Hindlimb muscle (tissue), 1 donor: ENCODE results near the gene OXT. TPM values are rescaled to one million over a fixed set of nuclear protein-coding genes. Genes with fewer than 3 reads are reported as not detected.

ENCODE experiments used
- DNase-seq: peaks from one replicate; pipeline ENCODE4 v3.0.0-alpha.2; 2013
- polyA plus RNA-seq: library from polyadenylated mRNA; unstranded; fragments of 120-200 nt; gene quantifications from one replicate; pipeline ENCODE4 v1.2.1, GENCODE V29; 2013; ENCODE audit not compliant: insufficient read length

OXT gene
- polyA plus RNA-seq, 1 donor = 0.50 TPM

DNA sequence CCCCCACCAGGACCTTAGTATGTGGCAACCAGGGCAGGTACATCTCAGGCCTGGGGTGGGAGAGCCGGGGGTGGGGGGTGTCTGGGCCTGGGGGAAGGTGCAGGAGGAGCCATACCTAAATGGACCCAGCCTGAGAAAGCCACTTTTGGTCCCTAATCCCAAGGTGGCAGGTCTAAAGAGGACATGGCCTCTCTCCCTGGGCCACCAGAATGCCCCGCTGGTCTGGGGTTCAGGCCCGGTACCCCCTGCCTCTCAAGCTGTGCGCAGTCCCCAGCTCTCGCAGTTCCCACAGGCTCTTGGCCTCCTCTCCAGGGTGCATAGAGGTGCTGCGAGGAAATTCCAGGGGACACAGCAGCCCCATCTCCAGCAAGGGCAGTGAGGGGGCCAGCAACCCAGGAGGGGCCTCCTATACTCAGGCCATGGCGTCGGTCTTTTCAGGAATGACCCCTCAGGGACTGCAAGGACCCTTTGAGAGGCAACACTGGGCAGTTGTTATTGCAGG lies 14.2 kb downstream of the OXT start:
- no peak for DNase-seq

DNA sequence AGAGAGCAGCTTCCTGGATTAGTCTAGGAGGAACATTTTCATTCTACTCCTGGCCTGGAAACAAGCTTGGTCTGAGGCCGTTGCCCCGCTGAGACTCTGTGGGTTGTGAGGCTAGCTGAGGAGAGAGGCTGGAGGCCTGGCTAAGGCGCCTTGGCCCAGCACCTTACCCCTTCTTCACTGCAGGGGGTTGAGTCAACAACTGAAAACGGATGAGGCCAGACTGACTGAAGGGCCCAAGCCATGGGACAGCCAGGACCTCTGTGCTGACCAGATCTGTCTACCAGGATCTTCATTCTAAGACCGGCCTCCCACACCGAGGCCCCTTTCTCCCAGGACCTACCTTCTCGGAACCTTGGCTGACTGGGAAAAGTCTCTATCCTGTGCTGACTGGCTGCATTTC lies 16.6 kb downstream of the OXT start:
- DNase-seq = no peak

DNA sequence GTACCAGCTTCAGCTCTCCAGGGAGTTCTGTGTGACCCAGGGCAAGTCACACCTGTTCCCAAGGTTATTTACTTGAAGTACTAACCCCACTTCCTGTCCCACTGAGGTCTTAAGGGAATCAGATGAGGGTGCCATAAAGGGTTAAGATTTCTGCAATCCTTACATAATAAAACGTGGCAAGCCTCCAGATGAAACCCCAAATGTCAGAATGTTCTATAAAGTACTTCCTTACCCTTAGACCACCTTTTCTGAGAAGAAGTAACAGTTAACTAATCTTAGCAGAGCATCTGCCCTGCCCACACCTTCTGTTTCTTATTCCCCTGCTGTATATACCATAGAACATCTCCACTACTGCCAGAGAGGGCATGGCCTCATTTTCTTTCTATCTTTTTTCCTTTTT lies 19.1 kb downstream of the OXT start:
- no peak for DNase-seq

DNA sequence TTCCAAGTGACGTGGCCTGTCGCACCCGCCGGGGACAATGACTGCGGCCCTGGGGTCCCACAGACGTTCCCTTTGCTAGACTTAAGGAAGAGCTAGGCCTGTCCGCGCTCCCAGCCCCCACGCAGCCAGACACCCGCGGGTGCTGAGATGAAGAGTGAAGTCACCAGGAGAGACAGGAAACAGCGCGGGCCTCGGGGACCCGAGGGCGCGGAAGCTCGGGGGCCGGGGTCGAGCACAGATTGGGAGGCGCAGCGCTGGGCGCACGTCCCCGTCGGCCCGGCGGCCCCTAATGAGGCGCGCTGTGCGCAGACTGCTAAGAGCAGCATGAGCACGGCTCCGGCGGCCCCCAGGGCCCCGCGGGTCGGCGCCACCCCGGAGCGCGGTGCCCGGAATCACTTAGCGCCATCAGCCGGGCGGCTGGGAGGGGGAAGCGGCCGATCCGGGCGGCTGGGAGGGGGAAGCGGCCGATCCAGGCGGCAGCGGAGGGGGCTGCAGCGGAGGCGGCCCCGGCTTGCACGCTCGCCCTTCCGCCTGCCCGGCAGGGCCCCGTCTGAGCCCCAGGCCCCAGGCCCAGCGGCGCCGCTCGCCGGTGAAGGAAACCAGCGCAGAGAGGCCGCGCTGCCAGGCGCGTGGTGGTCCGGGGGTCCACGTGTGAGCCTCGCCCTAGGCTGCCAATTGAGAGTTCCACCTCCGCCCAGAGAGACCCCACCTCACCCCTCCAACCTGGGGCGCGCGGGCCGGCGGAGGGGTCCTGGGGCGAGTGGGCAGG lies 21.4 kb downstream of the OXT start:
- DNase-seq = peak; percentile 61

DNA sequence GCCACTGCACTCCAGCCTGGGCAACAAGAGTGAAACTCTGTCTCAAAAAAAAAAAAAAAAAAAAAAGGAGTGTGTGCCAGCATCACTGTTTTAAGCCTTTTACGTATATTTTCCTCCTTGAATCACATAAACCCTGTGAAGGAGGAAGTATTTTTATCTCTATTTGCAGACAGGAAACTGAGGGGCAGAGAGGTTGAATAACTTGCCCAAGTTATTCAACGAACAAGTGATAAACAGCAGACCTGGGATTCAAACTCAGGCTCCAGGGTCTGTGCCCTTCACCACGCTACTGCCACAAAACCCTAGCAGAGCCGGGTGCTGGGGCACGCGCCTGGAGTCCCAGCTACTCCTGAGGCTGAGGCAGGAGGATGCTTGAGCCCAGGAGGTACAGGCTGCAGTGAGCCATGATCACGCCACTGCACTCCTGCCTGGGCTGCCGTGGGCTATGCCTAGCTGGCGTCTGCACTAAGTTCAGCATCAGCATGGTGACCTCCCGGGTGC lies 22.5 kb downstream of the OXT start:
- no peak for DNase-seq

DNA sequence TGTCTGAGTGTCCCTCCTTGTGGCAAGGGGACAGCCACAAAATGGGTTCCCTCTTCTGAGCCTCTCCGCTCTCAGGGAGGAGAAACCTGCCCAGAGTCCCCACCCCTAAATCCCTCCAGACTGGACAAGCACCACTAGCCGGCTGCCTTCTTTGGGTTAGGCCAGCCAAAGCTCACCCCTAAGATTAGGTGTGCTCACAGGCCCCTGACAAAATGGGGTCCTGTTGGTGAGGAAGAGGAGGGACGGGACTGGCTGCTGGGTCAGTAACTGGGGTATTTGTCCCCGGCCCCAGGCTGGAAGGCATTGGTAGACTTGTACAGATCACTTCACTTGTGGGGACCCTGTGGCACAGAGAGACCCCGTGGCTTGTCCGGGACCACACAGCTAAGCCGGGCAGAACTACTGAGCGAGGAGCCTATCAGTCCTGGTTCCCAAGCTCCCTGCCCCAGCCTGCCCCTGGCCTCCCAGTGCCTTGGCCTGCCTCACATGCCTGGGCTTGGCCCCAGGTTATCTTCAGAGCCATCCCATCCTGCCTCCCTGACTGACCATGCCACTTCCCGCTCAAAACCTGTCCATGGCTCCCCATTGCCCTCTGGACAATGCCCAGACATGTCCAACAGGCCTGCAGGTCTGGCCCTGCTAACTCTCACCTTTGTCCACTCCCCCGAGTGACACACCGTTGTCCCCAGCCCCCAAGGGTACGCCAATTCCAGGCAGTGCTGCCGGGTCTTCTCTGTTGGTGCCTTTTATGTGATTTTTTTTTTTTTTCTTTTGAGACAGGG lies 23.6 kb downstream of the OXT start:
- DNase-seq = no peak

DNA sequence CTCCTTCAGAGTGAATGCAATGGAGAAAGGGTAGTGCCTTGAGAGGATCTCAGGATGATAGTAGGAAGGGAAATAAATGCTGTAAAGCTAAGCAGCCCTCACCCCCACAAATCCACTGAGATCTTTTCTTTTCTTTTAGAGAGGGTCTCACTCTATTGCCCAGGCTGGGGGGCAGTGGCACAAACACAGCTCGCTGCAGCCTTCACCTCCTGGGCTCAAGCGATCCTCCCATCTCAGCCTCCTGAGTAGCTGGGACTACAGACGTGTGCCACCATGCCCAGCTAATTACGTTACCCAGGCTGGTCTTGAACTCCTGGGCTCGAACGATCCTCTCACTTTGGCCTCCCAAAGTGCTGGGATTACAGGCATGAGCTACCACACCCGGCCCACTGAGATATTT lies 29.1 kb downstream of the OXT start:
- no peak for DNase-seq

DNA sequence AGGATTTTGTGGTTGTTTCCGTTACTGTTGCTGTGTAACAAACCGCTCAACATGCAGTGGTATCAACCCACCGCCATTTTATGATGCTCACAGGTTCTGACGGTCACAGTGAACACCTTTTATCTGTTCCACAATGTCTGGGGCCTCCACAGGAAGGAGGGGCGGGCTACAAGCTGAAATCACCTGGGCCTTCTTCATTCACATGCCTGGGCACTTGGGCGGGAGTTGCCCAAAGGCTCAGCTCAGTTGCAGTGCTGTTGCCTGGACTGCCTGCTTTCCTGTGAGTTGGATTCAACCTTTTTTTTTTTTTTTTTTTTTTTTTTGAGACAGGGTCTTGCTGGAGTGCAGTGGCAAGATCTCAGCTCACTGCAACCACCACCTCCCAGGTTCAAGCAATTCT lies 29.8 kb downstream of the OXT start:
- DNase-seq = no peak

DNA sequence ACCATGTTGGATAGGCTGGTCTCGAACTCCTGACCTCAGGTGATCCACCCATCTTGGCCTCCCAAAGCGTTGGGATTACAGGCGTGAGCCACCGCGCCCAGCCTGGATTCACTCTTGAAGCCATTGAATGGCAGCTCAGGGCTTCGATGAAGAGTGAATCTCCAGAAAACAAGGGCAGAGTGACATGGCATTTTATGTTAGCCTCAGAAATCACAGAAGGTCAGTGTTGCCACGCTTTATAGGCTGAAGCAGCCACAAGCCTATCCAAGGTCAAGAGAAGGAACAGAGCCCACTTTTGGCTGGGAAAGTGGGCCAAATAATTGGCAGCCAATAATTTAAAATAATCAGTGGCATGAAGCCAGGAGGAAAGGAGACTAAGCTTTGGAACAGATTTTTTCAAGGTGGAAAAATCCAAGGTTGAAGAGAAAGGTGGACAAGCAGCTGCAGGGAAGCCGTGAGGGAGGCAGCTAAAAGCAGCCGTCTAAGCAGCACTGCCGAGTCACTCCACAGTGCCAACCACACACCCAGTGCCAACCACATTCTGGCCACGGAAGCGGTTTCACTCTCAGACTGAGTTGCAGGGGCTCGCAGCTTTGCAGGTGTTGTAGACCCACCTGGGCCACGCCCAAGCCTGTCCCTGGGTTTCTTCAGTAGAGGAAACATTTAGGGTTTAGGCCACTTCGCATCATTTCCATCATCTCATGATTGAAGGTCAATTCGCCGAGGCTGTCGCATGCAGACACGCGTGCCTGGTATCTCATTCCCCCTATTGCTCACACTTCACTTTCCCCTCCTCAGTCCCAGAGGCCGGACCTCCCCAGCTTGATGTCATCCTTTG lies 30.5 kb downstream of the OXT start:
- DNase-seq = no peak

DNA sequence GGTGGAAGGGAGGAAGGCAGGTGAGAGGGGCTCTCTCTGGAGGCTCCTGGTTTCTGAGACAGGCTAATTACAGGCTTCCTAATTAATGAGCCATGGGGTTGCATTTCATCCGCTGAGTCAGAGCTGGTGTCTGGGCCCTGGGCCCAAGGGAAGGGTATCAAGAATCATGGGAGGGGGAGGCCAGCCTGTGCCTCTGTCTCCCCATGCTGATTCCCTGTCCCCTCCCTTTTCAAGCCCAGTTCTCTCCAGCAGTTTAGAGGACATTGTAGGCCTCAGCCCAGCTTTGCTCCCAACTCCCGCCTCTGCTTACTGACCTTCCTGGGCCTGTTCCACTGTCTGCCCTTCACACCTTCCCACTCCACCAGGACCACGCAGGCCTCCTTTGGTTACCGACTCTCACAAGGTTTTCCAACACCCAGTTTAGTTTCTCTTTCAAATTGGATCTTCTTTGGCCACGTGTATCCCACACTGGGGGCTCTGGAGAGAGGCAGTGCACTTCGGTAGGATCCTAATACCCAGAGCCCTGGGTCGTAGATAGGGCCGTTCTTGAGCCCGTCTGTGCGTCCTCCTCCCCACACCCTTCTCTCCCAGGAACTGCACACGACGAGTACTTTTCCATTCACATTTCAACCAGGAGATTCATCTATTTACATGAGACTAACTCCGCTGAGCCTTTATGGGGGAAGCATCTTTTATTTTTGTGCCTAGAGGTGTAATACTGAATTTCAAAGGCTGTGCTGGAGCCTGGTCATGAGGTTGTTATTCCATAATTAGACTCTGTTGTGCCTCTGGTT lies 31.4 kb downstream of the OXT start:
- no peak for DNase-seq

DNA sequence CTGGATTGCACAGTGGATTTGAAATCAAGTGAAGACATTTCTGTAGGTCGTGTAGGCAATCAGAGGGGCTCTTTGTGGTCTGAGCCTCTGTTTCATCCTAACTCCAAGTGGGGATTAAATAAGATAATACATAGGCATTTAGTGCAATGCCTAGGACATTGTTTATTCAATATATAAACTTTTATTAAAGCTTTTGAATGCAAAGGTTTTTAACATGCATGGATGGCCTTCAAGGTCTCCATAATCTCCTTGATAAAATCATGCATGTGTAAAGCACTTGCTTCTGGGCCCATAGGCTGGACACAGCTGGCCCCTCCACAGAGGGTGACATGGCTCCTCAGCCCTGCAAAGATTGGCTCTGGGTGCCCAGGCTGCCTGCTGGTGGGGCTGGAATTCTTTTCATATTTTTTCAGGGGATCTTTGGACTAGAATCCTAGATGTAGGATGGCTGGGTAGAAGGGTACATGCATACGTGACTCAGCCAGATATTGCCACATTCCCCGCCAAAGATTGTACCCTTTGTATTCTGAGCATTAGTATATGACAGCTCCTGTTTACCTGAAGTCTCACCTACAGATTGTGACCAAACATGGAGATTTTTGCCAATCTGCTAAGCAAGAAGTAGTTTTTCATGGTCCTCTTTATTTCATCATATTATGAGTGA lies 32.1 kb downstream of the OXT start:
- no peak for DNase-seq

DNA sequence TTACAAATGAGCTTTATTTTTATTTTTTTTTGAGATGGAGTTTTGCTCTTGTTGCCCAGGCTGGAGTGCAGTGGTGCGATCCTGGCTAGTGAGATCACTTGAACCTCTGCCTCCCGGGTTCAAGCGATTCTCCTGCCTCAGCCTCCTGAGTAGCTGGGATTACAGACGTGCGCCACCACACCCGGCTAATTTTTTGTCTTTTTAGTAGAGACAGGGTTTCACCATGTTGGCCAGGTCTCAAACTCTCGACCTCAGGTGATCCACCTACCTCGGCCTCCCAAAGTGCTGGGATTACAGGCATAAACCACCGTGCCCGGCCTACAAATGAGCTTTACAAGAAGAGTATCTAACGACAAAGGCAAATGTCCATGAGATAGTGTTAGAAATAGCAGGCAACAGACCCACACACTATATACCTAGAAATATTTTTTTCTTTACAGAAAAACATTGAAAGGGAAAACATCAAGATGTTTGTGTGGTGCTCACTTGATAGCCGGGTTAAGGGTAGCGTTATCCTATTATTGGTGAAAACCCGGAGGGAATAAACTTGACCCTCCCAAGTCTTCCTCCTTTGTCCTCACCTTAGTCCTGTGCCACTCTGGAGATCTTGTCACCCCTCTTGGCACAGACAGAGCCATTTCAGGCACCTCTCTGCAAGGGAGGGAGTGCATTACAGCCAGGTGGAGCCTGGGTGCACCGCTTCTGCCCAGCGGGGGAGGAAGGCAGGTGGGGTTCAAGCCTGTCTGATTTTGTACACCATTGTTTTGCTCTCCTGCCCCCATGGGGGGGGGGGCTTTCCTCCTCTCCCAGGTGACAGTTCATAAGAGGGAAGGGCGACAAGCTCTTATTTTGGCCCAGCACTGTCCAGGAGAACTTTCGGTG lies 34.1 kb downstream of the OXT start:
- no peak for DNase-seq

DNA sequence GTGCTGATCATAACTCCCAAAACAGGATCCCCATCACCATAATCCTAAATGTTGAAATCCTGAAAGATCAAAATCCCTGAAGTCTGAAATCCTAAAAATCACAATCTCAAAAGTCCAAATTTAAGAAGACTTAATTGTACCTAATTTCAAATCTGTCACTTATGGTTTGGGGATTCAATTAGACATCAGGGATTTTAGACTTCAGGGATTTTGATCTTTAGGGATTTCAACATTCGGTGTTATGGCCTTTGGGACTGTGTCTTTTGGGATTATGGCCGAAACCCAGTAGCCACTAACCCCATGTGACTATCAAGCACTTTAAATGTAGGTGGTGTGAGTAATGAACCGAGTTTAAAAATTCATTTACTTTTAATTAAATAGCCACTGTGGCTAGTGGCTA lies 34.8 kb downstream of the OXT start:
- DNase-seq = no peak

DNA sequence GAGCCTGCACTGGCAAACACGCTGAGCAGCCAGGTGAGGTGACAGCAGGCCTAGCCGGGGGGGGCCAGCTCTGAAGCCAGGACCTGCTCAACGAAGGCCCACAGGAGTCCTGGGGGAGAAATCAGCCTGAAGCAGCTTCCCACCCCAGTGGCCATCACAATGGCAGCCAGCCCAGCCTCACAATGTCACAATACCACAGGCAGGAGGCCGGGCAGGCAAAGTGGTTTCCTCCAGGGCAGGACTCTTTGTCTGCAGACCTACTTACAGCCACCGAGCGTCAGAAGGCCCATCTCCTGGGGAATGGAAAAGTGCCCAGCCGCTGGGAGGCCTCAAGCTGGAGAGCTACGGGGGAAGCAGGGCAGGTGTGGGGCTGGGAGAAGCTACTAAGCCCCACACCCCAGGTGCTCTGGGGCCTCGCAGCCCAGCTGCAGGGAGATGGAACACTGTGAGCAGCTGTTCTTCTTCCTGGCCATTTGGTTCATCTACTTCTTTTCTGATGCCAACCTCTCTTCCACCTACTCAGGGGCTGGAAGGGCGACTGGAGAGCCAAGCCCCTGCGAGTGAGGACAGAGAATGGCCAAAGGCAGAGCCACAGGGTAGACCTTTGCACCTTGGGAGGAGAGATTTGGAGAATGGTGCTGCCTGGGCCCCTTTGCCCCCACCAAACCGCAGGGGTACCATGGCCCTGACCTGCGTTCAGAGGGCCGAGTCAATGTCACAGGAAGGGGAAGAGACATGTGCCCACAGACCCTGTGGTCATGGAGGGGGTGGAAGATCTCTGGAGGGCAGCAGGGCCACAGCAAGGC lies 35.4 kb downstream of the OXT start:
- no peak for DNase-seq

DNA sequence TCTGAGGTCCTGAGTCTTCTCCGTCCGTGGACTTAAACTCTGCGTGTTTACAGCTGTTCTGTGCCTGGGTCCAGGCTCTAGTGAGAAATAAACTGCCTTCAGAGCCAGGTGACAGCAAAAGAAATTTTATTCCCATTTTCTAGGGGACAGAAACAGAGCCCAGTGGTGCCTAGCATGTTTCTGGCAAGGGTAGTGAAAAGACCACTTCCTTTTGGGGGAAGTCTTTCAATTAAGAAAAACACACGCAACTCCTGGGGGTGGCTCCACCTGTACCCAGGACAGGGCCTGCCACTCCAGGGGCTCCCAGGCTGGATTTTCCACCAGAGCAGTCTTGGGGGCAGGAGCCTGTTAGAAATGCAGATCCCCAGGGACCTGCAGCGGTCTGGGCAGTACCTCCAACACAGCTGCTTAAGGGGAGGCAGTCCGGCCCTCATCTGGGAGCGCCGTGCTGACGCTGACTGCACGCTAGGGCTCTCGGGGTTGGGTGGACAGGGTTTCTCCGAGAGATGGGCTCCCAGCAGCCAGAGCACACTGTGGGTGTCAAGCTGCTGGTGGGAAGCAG lies 36.1 kb downstream of the OXT start:
- no peak for DNase-seq

DNA sequence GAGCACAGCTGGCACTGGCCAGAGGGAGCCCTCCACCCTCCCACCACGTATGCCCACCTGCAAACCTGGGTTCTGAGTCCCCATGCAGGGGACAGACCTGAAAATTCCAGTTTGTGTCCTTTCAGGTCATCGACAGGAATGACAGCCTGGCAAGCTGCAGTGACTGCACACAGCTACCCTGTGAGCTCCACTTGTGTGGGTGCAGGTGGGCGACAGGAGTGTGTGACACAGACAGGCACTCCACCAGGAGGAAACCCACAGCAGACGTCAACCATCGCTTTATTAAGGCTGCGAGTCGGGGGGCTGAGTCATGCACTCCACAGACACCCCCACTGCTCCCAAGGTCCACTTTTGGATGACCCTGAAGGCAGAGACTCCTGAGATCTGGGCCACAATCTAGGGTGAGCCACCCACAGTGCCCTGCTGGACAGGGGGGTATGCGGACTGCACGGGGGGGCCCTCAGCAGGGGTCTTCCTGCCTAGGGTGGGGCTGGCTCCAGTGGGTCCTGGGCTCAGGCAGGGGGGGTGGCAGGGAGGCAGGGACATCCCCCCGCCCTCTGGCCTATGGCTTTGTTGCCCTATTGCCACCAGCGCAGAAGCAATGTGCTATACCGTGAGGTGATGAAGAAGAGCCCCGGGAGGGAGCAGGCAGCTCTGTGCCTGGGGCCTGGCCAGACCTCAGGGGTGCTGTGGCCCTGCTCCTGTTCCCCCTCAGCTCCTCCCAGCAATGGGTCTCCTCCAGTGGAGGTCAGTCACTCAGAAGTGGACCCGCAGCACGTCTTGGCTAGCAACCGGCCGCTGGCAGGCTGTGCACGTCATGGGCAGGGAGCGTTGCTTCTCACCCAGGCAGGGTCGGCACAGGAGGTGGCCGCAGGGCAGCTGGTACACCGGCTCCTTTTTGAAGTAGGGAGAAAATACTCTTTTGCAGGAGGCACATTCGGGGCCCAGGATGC lies 38.2 kb downstream of the OXT start:
- DNase-seq = no peak

DNA sequence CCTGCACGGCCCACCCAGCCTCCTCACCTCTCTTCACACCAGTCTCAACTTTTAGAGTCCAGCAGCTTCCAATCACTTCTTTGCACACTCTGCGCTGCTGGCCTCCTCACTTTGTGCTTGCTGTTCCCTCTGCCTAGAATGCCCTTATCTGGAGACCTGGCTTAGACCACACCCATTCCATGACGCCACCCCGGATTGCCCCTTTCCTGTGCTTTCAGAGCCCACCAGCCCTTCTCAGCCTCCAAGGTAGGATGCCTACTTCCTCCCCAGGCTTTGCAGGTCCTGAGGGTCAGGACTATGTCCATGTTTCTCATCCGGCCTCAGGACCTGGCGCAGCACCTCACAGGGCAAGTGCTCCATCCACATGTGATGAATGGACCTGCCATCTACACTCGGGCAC lies 40.1 kb downstream of the OXT start:
- no peak for DNase-seq

DNA sequence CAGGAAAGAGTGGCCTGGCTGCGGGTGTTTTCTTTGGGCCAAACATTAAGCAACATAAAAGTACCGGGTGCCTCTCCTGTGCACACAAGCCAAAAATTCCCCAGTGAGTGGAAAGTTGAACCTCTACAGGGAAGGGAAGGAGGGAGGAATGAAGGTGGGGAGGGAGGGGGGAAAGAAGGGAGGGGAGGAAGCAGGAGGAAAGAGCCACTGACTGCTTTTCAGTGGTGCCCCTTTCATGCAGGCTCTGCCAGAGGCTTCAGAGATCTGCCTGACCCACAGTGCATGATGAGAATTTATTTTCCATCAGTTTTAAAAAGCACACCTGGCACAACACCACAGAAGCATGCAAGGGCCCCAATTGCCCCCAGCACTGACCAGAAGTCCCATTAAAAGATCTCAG lies 40.6 kb downstream of the OXT start:
- no peak for DNase-seq
